GM06990 (cell line): ENCODE data around the gene GABRB1.

ENCODE experiments used
- DNase-seq: peaks from one replicate; pipeline ENCODE4 v3.0.0-alpha.2; 2011; ENCODE audit not compliant: insufficient read length; ENCODE audit errors: extremely low read depth
- H3K27me3 ChIP-seq: replicated peaks from 2 replicates; pipeline ENCODE4 v1.6.0; 2011; ENCODE audit warnings: low read length; ENCODE audit not compliant: control insufficient read depth, insufficient read depth
- H3K36me3 ChIP-seq: 2 replicates; pipeline ENCODE4 v1.5.1; 2011; ENCODE audit warnings: low read length; ENCODE audit not compliant: control insufficient read depth, insufficient read depth
- H3K4me3 ChIP-seq: replicated peaks from 2 replicates; pipeline ENCODE4 v1.5.1; 2011; ENCODE audit warnings: low read depth, mild to moderate bottlenecking, control low read depth, low read length
- TF ChIP-seq, protein P1 (sequence below): IDR thresholded peaks from 2 replicates; pipeline ENCODE4 v1.5.1; 2011; ENCODE audit warnings: low read length, control low read depth, mild to moderate bottlenecking, inconsistent platforms; ENCODE audit not compliant: insufficient read depth, poor library complexity, severe bottlenecking

The GABRB1 gene

DNA sequence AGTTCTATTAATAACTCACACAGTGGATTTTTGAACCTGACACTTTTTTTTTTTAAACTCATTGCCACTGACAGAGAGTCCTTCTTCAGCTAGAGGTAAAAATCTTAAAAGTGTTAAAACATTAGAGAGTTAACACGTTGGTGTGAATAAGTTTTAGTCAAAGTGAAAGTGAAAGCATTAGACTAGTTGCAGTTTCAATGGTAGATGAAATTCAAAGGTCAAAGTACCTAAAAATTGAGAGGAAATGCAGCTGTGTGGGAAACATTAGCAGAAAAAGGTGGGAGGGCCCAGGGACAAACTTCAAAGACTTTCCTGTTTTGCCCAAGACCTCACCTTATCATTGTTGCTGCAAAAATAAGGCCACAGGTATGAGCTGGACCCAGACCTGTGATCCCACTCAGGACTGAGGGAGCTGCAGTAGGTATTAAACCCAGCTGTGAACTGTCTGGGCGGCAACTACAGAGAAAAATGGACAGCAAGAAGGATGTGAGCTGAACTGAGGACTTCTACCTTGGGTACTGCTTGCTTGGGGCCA, 20.4 kb upstream of the GABRB1 start:
- TF ChIP-seq, protein P1, sequence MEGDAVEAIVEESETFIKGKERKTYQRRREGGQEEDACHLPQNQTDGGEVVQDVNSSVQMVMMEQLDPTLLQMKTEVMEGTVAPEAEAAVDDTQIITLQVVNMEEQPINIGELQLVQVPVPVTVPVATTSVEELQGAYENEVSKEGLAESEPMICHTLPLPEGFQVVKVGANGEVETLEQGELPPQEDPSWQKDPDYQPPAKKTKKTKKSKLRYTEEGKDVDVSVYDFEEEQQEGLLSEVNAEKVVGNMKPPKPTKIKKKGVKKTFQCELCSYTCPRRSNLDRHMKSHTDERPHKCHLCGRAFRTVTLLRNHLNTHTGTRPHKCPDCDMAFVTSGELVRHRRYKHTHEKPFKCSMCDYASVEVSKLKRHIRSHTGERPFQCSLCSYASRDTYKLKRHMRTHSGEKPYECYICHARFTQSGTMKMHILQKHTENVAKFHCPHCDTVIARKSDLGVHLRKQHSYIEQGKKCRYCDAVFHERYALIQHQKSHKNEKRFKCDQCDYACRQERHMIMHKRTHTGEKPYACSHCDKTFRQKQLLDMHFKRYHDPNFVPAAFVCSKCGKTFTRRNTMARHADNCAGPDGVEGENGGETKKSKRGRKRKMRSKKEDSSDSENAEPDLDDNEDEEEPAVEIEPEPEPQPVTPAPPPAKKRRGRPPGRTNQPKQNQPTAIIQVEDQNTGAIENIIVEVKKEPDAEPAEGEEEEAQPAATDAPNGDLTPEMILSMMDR, result no peak
- Histone ChIP-seq H3K27me3 (no peaks in the 10 kb centered on the region), H3K36me3 (no peaks in the 10 kb centered on the region), H3K4me3 (no peak overlapping the region)
- DNase-seq, result peak; percentile 29

GRCh38 chr4:47012676-47013075, 18.7 kb upstream of the GABRB1 start:
- DNase-seq, result no peak
- H3K36me3 ChIP-seq, result no peaks in the 10 kb centered on the region
- TF ChIP-seq, protein P1, result no peak
- H3K4me3 ChIP-seq, result no peak overlapping the region
- no peaks in the 10 kb centered on the region for H3K27me3 ChIP-seq

- TF ChIP-seq, protein P1, result no peak
- Histone ChIP-seq H3K36me3 (no peaks in the 10 kb centered on the region), H3K27me3 (no peaks in the 10 kb centered on the region), H3K4me3 (no peak overlapping the region)
- no peak for DNase-seq
Measured at GRCh38 chr4:47013373-47013772, 18.0 kb upstream of the GABRB1 start.

- no peak overlapping the region for H3K4me3 ChIP-seq
- H3K27me3 ChIP-seq, result no peaks in the 10 kb centered on the region
- DNase-seq, result no peak
- TF ChIP-seq, protein P1, result no peak
- H3K36me3 ChIP-seq, result no peaks in the 10 kb centered on the region
Measured at GRCh38 chr4:47017081-47017480, 14.3 kb upstream of the GABRB1 start.

DNA sequence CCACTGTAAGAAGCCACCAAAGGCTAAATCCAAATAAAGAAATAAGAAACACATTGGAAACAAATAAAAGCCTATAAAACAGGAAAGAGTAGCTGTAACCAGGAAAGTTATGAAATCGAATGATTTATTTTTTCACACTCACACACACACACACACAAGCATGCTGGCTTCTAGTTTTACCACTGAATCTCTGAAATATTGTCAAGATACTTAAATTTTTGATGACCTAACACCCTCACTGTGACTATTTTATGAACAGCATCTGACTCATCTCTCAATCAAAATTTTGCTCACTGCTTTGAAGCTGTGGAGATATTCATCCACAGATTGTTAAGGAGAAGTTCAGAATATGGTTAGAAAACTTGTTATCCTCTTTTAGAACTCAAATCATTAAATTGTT, 13.9 kb upstream of the GABRB1 start:
- Histone ChIP-seq H3K4me3 (no peak overlapping the region), H3K27me3 (no peaks in the 10 kb centered on the region), H3K36me3 (no peaks in the 10 kb centered on the region)
- TF ChIP-seq, protein P1, result no peak
- DNase-seq, result no peak

- no peaks in the 10 kb centered on the region for H3K36me3 ChIP-seq
- TF ChIP-seq, protein P1, result no peak
- peak overlapping the region; percentile 6 for H3K4me3 ChIP-seq
- no peaks in the 10 kb centered on the region; the same call in 1 of the 2 replicates for H3K27me3 ChIP-seq
- DNase-seq, result peak; percentile 29
Measured at GRCh38 chr4:47031751-47032404, 511 bp downstream of the GABRB1 start.
